HCT116 (cell line): ENCODE data around the gene ADIPOR1. TPM values are rescaled to one million over a fixed set of nuclear protein-coding genes. Genes with fewer than 3 reads are reported as not detected.
"Not testable (repeated sequence)": the region's sequence is repeated elsewhere in the genome, so short reads cannot be mapped to it uniquely, and the experiment has no call there.

Source experiments
- ATAC-seq: fragments of 200-7000 bp; cut with Tn5 transposase; 2 replicates; pipeline ENCODE4 v1.9.1; 2020; ENCODE audit warnings: mild to moderate bottlenecking, moderate library complexity
- BruUV-seq: library from RNA; stranded (reverse); fragments of 400-500 nt; replicated peaks from 2 replicates; lab custom pipeline; 2021; lab: Mats Ljungman, UMichigan
- CTCF ChIA-PET: fragments of 300-600 bp; sonication (Branson Sonifier 250); formaldehyde crosslinking; loops from one replicate; lab custom pipeline; 2021; ENCODE audit warnings: antibody characterized with exemption; lab: Charles Lee
- POLR2A ChIA-PET: fragments of 300-600, 350-600 bp; sonication (Branson Sonifier 250); formaldehyde crosslinking; loops from one replicate; lab custom pipeline; 2021; ENCODE audit warnings: antibody characterized with exemption; lab: Charles Lee
- RAD21 ChIA-PET, 2 experiments: fragments of 300-600 bp; sonication (Branson Sonifier 250); formaldehyde crosslinking; loops; one replicate each; lab custom pipeline; 2023; ENCODE audit warnings: low total read pairs in 2 of 2; ENCODE audit not compliant: uncharacterized antibody in 2 of 2, unreplicated experiment in 2 of 2, low non-redundant PET in 1 of 2; lab: Charles Lee
- DNase-seq: peaks from one replicate; pipeline ENCODE4 v3.0.0-alpha.2; 2010; ENCODE audit warnings: low read depth, low spot score
- H2AFZ ChIP-seq: fragments of 200-600 bp; shearing (Covaris generic), sonication (generic); 2 replicates; pipeline ENCODE4 v1.6.1; 2017; ENCODE audit warnings: low read depth, mixed run types, mixed read lengths, antibody characterized with exemption, low read length; ENCODE audit not compliant: poor library complexity, severe bottlenecking
- H3K27ac ChIP-seq: 2 replicates; pipeline ENCODE4 v1.5.1; 2012; ENCODE audit warnings: low read depth, low read length
- H3K27me3 ChIP-seq: fragments of 200-600 bp; sonication (generic); 2 replicates; pipeline ENCODE4 v1.6.1; 2016; ENCODE audit warnings: mixed run types, low read length, mixed read lengths; ENCODE audit not compliant: insufficient read depth
- H3K36me3 ChIP-seq, 2 experiments: fragments of 200-500 bp in 1 of 2; fragments of 200-600 bp in 1 of 2; sonication (Bioruptor generic) in 1 of 2; sonication (generic) in 1 of 2; 2 replicates each; pipeline versions ENCODE4 v1.5.1 to v1.6.1; 2014 to 2016; ENCODE audit warnings: low read length in 2 of 2, inconsistent platforms in 1 of 2, mixed read lengths in 1 of 2, mixed run types in 1 of 2; ENCODE audit not compliant: insufficient read depth in 2 of 2, control insufficient read depth in 1 of 2
- H3K4me1 ChIP-seq, 2 experiments: fragments of 200-600 bp in 1 of 2; sonication (generic) in 1 of 2; 2 replicates each; pipeline versions ENCODE4 v1.5.1 to v1.6.1; 2012 to 2017; ENCODE audit warnings: low read length in 2 of 2, inconsistent platforms in 1 of 2, mild to moderate bottlenecking in 1 of 2, mixed read lengths in 1 of 2, mixed run types in 1 of 2, moderate library complexity in 1 of 2; ENCODE audit not compliant: insufficient read depth in 2 of 2, control insufficient read depth in 1 of 2
- H3K4me2 ChIP-seq: fragments of 200-600 bp; sonication (generic); 2 replicates; pipeline ENCODE4 v1.6.1; 2017; ENCODE audit warnings: mixed run types, low read length, mixed read lengths
- H3K4me3 ChIP-seq, 2 experiments: fragments of 200-600 bp in 1 of 2; sonication (generic) in 1 of 2; replicated peaks in 1 of 2; 2 replicates each; pipeline ENCODE4 v1.5.1; 2011 to 2016; ENCODE audit warnings: low read length in 2 of 2, control low read depth in 1 of 2, low read depth in 1 of 2, mild to moderate bottlenecking in 1 of 2, mixed read lengths in 1 of 2, mixed run types in 1 of 2
- H3K79me2 ChIP-seq: fragments of 200-600 bp; sonication (generic); 2 replicates; pipeline ENCODE4 v1.6.1; 2017; ENCODE audit warnings: mild to moderate bottlenecking, mixed run types, low read length, moderate library complexity, mixed read lengths; ENCODE audit not compliant: insufficient read depth
- H3K9ac ChIP-seq: fragments of 200-600 bp; sonication (generic); 2 replicates; pipeline ENCODE4 v1.6.1; 2016; ENCODE audit warnings: low read length, mixed read lengths
- H3K9me2 ChIP-seq: fragments of 200-600 bp; sonication (generic), shearing (Covaris generic); 2 replicates; pipeline ENCODE4 v1.6.1; 2017; ENCODE audit warnings: mixed run types, mild to moderate bottlenecking, moderate library complexity; ENCODE audit not compliant: insufficient read depth
- H3K9me3 ChIP-seq, 2 experiments: fragments of 200-500 bp in 1 of 2; fragments of 200-600 bp in 1 of 2; sonication (Bioruptor generic) in 1 of 2; sonication (generic) in 1 of 2; 2 replicates each; pipeline ENCODE4 v1.6.1; 2014 to 2017; ENCODE audit warnings: low read length in 2 of 2, mixed read lengths in 2 of 2, inconsistent platforms in 1 of 2, low read depth in 1 of 2, mild to moderate bottlenecking in 1 of 2, mixed run types in 1 of 2, moderate library complexity in 1 of 2; ENCODE audit not compliant: control insufficient read depth in 1 of 2, insufficient read depth in 1 of 2
- H4K20me1 ChIP-seq: fragments of 200-600 bp; sonication (generic), shearing (Covaris generic); 2 replicates; pipeline ENCODE4 v1.6.1; 2017; ENCODE audit warnings: mixed run types, mild to moderate bottlenecking, moderate library complexity; ENCODE audit not compliant: insufficient read depth
- ATF3 ChIP-seq: IDR thresholded peaks from 2 replicates; pipeline ENCODE4 v1.6.1; 2012
- CBX3 ChIP-seq: IDR thresholded peaks from 2 replicates; pipeline ENCODE4 v1.6.1; 2012; ENCODE audit warnings: low read depth
- CEBPB ChIP-seq: IDR thresholded peaks from 2 replicates; pipeline ENCODE4 v1.6.1; 2012; ENCODE audit warnings: low read depth
- EGR1 ChIP-seq: IDR thresholded peaks from 2 replicates; pipeline ENCODE4 v1.6.1; 2012; ENCODE audit warnings: low read depth
- ELF1 ChIP-seq: IDR thresholded peaks from 2 replicates; pipeline ENCODE4 v1.6.1; 2012; ENCODE audit warnings: low read depth, borderline replicate concordance
- EZH2phosphoT487 ChIP-seq: fragments of 200-600 bp; IDR thresholded peaks from 2 replicates; pipeline ENCODE4 v1.6.1; 2018; ENCODE audit warnings: antibody characterized with exemption, borderline replicate concordance
- FOSL1 ChIP-seq: IDR thresholded peaks from 2 replicates; pipeline ENCODE4 v1.6.1; 2012; ENCODE audit warnings: low read depth
- JUND ChIP-seq: IDR thresholded peaks from 2 replicates; pipeline ENCODE4 v1.6.1; 2012
- MAX ChIP-seq: IDR thresholded peaks from 2 replicates; pipeline ENCODE4 v1.6.1; 2012
- POLR2A ChIP-seq: IDR thresholded peaks from 2 replicates; pipeline ENCODE4 v1.7.0; 2011; ENCODE audit warnings: borderline replicate concordance; ENCODE audit not compliant: insufficient read depth, insufficient read length; ENCODE audit errors: extremely low read depth
- POLR2AphosphoS5 ChIP-seq: IDR thresholded peaks from 2 replicates; pipeline ENCODE4 v1.6.1; 2011; ENCODE audit warnings: mild to moderate bottlenecking, low read depth, low read length, moderate library complexity
- RAD21 ChIP-seq: IDR thresholded peaks from 2 replicates; pipeline ENCODE4 v1.6.1; 2012; ENCODE audit warnings: low read depth, mild to moderate bottlenecking
- YY1 ChIP-seq: IDR thresholded peaks from 2 replicates; pipeline ENCODE4 v1.6.1; 2011; ENCODE audit warnings: low read length, low read depth, moderate library complexity, mild to moderate bottlenecking; ENCODE audit not compliant: insufficient replicate concordance; ENCODE audit errors: extremely low read depth
- ZNF274 ChIP-seq: fragments of 200-500 bp; sonication (Bioruptor generic); IDR thresholded peaks from 2 replicates; pipeline ENCODE4 v1.6.1; 2014; ENCODE audit warnings: mild to moderate bottlenecking, low read depth, low read length, inconsistent platforms
- intact Hi-C: fragments of 100-400 bp; cut with micrococcal nuclease; formaldehyde crosslinking; loops from 2 replicates; pipeline ENCODE4 v1.10.0; 2022
- total RNA-seq: library from RNA; stranded (reverse); gene quantifications from one replicate; pipeline ENCODE4 v1.2.1, GENCODE V29; 2021; ENCODE audit not compliant: unreplicated experiment
- TF ChIP-seq, protein P1 (sequence below), 3 experiments: fragments of 200-600 bp in 1 of 3; sonication (generic) in 1 of 3; IDR thresholded peaks in 2 of 3; conservative IDR thresholded peaks in 1 of 3; 2 replicates each; pipeline ENCODE4 v1.5.1; 2012 to 2017; ENCODE audit warnings: low read depth in 2 of 3, low read length in 2 of 3, antibody characterized with exemption in 1 of 3, borderline replicate concordance in 1 of 3, control low read depth in 1 of 3, mild to moderate bottlenecking in 1 of 3, mixed read lengths in 1 of 3, mixed run types in 1 of 3, moderate library complexity in 1 of 3; ENCODE audit not compliant: insufficient read depth in 1 of 3

ADIPOR1 gene
- total RNA-seq, 1 experiment from 2014 or later: 89.8 TPM

DNA sequence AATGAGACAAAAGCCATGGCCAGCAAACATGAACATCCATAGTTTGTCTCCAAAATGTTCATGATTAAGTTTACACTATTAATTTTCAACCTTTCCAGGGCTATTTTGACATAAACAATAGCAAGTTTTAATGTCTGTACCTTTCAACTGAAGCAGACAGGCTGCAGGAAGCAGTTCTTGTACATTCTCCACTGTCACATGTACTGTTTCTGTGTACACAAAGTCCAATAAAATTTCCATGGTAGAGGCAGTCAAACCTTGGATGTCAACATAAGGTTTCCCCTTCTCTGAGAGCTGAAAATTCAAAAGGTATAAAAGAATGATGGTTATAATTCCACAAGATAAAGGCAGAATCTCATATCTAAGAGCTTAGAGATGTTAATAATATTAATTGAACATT, 38.5 kb downstream of the ADIPOR1 start:
- Histone ChIP-seq H3K9me2 (no peaks in the 10 kb centered on the region), H4K20me1 (no peaks in the 10 kb centered on the region), H3K9me3 (no peaks in the 10 kb centered on the region), H3K79me2 (peaks cover 8% of the 10 kb centered on the region), H2AFZ (no peak overlapping the region), H3K36me3 (peaks cover 6 to 38% of the 10 kb centered on the region in 2 experiments; a peak in 3 of 4 replicates), H3K27ac (no peak overlapping the region), H3K27me3 (no peaks in the 10 kb centered on the region), H3K4me3 (no peak overlapping the region), H3K9ac (no peak overlapping the region), H3K4me2 (no peak overlapping the region), H3K4me1 (no peaks in the 10 kb centered on the region)
- intact Hi-C loops: no loop called here
- BruUV-seq: no TSS peak
- CTCF ChIA-PET: no interaction called here
- RAD21 ChIA-PET: no interaction called here
- TF ChIP-seq POLR2A (no peak), EZH2phosphoT487 (no peak), FOSL1 (no peak), CEBPB (no peak), EGR1 (no peak)
- DNase-seq (no peak), ATAC-seq (no peak)
- POLR2A ChIA-PET: no interaction called here

GRCh38 chr1:202915146-202915545, 43.0 kb downstream of the ADIPOR1 start:
- BruUV-seq: no TSS peak
- DNase-seq (no peak), ATAC-seq (no peak)
- no peaks in the 10 kb centered on the region for H4K20me1 ChIP-seq
- H3K9me3 ChIP-seq: no peaks in the 10 kb centered on the region
- CTCF ChIA-PET: no interaction called here
- no peaks in the 10 kb centered on the region for H3K27me3 ChIP-seq
- no peak overlapping the region for H3K27ac ChIP-seq
- no peaks in the 10 kb centered on the region for H3K4me1 ChIP-seq
- no peak overlapping the region for H3K4me2 ChIP-seq
- RAD21 ChIA-PET: no interaction called here
- H3K9ac ChIP-seq: no peak overlapping the region
- POLR2A ChIA-PET: no interaction called here
- H3K4me3 ChIP-seq: no peak overlapping the region
- H2AFZ ChIP-seq: no peak overlapping the region
- TF ChIP-seq CBX3 (no peak), RAD21 (no peak), ZNF274 (no peak), EZH2phosphoT487 (no peak), JUND (no peak), FOSL1 (no peak), YY1 (no peak), ELF1 (no peak), ATF3 (no peak), POLR2AphosphoS5 (no peak), POLR2A (no peak), EGR1 (no peak), MAX (no peak)
- TF ChIP-seq, protein P1, sequence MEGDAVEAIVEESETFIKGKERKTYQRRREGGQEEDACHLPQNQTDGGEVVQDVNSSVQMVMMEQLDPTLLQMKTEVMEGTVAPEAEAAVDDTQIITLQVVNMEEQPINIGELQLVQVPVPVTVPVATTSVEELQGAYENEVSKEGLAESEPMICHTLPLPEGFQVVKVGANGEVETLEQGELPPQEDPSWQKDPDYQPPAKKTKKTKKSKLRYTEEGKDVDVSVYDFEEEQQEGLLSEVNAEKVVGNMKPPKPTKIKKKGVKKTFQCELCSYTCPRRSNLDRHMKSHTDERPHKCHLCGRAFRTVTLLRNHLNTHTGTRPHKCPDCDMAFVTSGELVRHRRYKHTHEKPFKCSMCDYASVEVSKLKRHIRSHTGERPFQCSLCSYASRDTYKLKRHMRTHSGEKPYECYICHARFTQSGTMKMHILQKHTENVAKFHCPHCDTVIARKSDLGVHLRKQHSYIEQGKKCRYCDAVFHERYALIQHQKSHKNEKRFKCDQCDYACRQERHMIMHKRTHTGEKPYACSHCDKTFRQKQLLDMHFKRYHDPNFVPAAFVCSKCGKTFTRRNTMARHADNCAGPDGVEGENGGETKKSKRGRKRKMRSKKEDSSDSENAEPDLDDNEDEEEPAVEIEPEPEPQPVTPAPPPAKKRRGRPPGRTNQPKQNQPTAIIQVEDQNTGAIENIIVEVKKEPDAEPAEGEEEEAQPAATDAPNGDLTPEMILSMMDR (IDR thresholded peaks at IDR 0.05 in 2 of 3, conservative IDR thresholded peaks at IDR 0.05 in 1 of 3; ENCODE audit: borderline replicate concordance in 1 of 3, insufficient read depth in 1 of 3, low read depth in 2 of 3, low read length in 2 of 3): no peak
- TF ChIP-seq, all 23 proteins: peak for 0
- Histone ChIP-seq H3K9me2 (no peaks in the 10 kb centered on the region), H3K36me3 (peaks cover 24 to 39% of the 10 kb centered on the region in 2 experiments; a peak in 3 of 4 replicates), H3K79me2 (no peaks in the 10 kb centered on the region)
- intact Hi-C loops: no loop called here

GRCh38 chr1:202912476-202912875, 45.6 kb downstream of the ADIPOR1 start:
- BruUV-seq, intact Hi-C loops, H3K9ac ChIP-seq, ATAC-seq, H3K9me2 ChIP-seq, H3K27me3 ChIP-seq, H2AFZ ChIP-seq, H3K79me2 ChIP-seq, DNase-seq, CTCF ChIA-PET, H3K9me3 ChIP-seq, H3K4me1 ChIP-seq, RAD21 ChIA-PET, H3K4me3 ChIP-seq, POLR2A ChIA-PET, H4K20me1 ChIP-seq, H3K27ac ChIP-seq, H3K4me2 ChIP-seq: not testable (repeated sequence)
- H3K36me3 ChIP-seq: peaks cover 30 to 41% of the 10 kb centered on the region in 2 experiments; a peak in 3 of 4 replicates
